IPS DF 19.7 (cell line): ENCODE results near the gene ERMAP.
"Not testable (repeated sequence)": the region's sequence is repeated elsewhere in the genome, so short reads cannot be mapped to it uniquely, and the experiment has no call there.

Experiments used
- DNase-seq: peaks from one replicate; pipeline ENCODE4 v3.0.0-alpha.2; 2013; ENCODE audit warnings: low read depth, low spot score

The ERMAP gene

GRCh38 chr1:42873108-42873507 lies 56.2 kb downstream of the ERMAP start:
- DNase-seq = not testable (repeated sequence)

GRCh38 chr1:42873670-42874069 lies 56.7 kb downstream of the ERMAP start:
- no peak for DNase-seq

DNA sequence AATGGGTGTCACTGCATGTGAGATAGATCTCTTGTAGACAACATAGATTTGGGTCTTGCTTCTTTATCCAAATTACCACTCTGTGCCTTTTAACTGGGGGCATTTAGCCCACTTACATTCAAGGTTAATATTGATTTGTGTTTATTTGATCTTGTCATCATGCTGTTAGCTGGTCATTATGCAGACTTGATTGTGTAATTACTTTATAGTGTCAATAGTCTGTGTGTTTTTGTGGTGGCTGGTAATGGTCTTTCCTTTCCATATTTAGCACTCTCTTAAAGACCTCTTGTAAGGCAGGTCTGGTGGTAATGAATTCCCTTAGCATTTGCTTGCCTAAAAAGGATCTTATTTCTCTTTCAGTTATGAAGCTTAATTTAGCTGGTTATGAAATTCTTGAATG lies 59.1 kb downstream of the ERMAP start:
- no peak for DNase-seq

DNA sequence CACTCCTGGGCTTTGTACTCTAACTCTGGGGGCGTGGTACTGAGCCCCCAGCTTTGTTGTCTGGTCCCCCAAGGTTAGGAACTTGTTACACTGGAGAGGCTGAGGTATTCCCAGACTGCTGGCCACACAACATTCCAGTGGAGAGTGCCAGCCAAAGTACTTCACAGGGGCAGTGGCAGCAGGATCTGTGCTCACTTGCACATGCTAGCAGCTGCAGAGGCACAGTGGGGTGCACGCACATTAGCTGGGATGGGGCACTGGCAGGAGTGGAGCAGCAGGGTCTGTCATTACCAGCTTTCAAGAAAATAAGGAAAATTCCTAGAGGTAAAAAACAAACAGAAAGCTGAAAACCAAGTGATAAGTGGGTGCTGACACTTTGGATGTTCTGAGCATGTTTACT lies 60.5 kb downstream of the ERMAP start:
- peak; percentile 5 for DNase-seq

DNA sequence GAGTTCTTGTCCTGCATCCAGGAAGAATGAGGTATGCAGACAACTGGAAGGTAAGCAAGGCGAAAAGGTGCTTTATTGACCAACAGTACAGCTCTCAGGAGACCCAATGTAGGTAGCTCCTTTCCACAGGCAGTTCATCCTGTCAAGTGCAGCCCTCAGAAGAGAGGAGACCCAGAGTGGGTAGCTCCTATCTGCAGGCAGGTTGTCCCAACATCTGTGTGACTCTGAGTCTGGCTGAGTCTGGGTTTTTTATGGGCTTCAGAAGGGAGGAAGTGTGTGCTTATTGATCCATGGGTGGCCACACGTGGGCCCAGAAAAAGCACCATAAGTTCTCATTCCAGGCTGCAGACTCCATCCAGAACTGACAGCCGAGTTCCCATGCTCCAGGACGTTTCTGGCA lies 63.5 kb downstream of the ERMAP start:
- DNase-seq = no peak

DNA sequence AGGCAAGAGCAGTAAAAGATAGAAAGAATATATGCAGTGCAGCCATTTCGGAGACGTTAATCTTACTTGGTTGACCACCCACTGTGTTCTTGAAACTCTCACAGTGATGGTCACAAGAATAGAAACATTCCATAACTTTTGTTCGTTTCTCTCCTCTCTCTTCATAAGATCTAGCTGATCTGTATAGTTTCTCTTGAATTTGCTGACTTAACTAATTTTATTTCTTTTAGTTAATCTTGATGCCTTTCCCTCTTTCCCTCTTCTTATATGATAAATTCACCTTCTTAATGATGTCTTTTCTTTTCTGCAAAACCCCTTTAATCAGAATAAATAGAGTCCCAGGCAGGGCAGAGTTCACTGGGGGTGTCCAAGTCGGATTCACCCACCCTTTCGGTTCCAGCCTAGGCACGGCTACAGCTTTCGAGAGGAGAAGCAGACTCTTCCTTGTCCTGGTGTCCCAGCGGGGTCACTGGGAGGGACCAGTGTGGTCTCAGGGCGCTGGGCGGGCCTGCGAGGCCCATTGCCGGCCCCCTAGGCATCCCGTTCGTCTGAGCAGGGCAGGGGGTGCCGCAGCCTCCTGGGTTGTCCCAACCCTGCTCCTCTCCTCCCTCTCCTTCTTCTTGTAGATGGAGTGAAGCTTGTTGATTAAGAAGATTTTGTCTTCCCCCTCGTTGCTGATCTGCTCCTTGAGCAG lies 69.3 kb downstream of the ERMAP start:
- DNase-seq = no peak

GRCh38 chr1:42886800-42887199 lies 69.9 kb downstream of the ERMAP start:
- DNase-seq = no peak

DNA sequence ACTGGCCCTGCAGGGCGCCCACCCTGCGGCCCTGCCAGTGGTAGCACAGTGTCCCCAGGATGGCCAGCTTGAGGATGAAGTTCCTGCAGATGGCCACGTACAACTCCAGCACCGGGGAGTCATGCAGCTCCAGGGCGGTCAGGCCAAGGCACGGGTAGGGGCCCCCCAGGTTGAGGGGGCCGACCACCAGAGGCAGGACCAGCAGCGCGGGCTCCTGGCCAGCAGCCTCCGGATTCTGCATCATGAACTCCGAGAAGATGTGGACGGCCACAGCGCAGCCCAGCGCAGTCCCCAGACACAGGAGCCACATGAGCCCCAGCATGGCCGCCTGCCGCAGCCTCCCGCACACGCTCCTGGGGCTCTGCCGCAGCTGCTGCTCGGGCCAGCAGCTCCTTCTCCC lies 70.4 kb downstream of the ERMAP start:
- no peak for DNase-seq

DNA sequence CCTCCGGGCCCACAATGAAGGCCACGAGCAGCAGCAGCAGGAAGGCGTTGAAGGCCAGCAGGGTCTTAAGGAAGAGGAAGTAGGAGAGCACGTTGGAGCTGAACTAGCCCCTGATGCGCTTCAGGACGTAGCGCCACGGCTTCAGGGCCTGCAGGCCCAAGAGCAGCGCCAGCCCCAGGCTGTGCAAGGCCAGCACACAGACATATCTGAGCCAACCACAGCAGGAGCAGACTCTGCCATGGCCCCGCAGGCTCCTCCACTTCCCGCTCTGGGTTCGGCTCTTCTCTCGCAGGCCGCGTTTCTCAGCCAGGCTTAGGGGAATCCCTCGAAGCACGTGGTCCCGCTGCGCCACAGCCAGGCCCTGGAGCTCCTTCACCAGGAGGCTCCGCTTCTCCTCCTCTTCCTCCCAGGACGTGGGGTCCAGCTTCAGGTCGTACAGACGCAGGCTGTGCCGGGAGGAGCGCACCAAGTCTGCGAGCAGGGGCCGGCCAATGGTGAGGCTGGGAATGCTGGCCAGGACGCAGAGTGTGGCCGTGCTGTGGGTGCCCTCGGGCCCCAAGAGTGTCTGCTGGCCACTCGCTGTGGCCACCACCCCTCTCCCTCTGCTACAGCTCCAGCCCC lies 71.2 kb downstream of the ERMAP start:
- DNase-seq = no peak

DNA sequence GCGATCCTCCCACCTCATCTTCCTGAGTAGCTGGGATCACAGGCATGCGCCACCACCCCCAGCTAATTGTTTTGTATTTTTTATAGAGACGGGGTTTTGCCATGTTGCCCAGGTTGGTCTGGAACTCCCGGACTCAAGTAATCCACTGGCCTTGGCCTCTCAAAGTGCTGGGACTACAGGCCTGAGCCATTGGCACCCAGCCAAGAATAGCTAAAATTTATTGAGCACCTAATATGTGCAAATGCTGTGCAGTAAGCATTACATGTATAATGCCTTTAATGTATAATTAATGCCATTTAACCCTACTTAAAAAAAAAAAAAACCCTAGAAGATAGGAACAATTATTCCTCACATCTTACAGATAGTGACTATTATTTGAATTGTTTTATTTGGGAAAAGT lies 72.3 kb downstream of the ERMAP start:
- DNase-seq = no peak

- no peak for DNase-seq
Measured at GRCh38 chr1:42891465-42892138, 74.7 kb downstream of the ERMAP start.
